HCEC 1CT (cell line): ENCODE data around the gene ZNF160.
"Not testable (repeated sequence)": the region's sequence is repeated elsewhere in the genome, so short reads cannot be mapped to it uniquely, and the experiment has no call there.

ENCODE experiments used
- DNase-seq: peaks from one replicate; pipeline ENCODE4 v3.0.0-alpha.2; 2017

ZNF160 gene

DNA sequence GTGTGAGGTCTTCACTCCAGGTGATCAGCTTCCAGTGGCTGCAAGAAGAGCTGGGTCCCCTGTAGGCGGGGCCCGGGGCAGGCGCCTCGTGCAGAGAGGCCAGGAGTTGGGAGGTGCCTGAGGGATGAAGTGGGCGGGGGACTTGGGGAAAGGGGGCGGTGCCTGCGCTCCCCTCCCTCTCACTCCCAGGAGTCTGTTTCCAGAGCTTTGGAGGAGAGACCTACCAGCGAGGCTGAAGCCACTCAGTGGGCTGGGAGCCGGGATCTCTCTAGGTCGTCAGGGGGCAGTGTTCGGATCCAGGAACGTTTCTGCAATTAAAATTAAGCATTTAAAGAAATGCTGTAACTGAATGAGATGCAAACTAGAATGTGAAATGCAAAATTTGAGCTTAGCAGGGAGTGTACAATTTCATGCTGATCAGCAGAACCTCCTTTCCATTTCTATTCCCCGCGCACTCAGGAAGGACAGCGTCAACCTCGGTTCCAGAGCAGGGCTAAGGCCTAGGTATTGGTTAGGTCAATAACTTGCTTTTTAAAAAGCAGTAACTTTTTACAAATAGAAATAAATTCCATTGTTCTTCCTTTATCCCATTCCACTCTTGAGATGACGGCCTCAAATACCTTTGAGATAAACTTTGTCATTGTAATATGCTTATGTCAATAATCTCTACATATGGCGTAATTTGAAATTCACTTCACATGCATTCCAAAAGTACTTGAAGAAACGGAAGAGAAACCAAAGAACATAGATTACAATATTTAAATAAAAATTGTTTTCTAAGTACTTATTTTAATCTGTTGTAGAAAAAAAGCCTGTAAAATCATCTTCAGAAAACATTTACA, 11.6 kb downstream of the ZNF160 start:
- no peak for DNase-seq

DNA sequence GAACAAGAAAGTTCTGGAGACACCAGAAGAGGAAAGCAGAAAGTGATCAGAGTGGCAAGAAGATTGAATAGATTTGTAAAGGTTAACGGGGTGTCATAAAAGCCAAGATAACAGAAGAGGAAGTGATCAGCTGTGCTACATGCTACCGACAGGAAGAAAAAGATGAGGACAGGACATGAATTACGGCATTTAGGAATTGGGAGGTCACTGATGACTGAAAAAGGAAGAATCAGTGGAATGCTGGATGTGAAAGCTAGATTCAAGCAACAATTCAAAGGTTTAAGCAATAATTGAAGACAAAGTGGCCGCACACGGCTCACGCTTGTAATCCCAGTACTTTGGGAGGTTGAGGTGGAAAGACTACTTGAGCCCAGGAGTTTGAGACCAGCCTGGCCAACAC, 15.1 kb downstream of the ZNF160 start:
- no peak for DNase-seq

GRCh38 chr19:53086949-53087348, 16.3 kb downstream of the ZNF160 start:
- DNase-seq = no peak

DNA sequence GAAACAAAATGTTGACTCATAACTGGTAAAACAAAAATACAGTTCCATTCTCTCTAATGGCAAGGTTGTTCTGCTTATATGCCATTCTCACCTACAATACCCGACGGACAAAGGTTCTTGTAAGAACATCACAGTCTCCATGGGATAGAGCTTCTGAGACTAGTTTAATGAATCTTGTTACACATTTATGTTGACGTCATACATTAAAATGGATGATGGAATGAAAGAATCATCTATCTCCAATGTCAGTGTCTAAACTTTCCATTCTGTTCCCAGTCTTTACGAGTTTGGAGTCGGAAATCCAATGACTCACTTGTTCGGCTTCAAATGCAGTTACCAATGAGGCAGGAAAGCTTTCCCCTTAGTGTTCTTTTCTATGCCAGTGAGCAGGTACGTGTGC, 17.7 kb downstream of the ZNF160 start:
- DNase-seq = no peak

DNA sequence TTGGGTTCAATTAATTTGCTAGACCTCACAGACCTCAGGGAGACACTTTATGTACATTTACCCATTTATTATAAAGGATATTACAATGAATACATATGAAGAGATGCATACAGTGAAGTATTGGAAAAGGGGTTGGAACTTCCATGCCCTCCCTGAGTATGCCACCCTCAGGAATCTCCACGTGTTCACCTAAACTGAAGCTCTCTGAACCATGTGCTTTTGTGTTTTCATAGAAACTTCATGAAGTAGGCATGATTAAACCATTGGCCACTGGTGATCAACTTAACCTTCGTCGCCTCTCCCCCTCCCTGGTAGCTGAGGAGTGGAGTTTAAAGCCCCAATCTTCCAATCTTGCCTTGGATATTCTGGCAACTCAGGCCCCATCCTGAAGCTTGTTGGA, 20.3 kb downstream of the ZNF160 start:
- no peak for DNase-seq

GRCh38 chr19:53079313-53079924, 23.8 kb downstream of the ZNF160 start:
- DNase-seq = no peak

GRCh38 chr19:53078668-53079067, 24.6 kb downstream of the ZNF160 start:
- DNase-seq = no peak

DNA sequence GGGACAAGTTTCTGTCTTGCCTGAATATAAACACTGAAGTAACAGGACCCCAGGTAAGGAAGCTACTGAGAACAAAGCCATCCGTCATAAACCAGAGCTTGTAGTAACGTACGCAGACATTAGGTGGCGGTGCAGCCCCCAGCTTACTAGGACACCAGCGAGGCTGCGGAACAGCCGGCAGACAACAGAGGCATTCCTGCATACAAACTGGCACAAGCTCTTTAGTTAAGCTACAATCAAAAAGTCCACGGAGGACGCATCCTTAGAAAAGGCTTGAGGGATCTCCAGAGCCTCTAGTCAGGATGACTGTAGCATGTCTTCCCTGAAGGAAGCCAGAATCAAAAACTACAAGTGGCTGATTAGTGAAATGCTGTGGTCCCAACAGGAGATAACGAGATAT, 26.2 kb downstream of the ZNF160 start:
- no peak for DNase-seq

DNA sequence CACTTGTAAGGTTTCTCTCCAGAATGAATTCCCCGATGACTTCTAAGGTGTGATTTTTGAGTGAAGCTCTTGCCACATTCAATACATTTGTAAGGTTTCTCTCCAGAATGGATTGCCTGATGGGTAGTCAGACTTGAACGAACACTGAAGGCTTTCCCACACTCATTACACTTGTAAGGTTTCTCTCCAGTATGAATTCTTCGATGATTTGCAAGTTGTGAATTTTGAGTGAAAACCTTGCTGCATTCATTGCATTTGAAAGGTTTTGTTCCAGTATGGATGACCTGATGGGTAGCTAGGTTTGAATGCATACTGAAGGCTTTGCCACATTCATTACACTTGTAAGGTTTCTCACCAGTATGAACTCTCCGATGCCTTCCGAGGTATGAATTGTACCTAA, 34.4 kb downstream of the ZNF160 start:
- no peak for DNase-seq

- DNase-seq = no peak
Observed at GRCh38 chr19:53068199-53068598, 35.0 kb downstream of the ZNF160 start.

DNA sequence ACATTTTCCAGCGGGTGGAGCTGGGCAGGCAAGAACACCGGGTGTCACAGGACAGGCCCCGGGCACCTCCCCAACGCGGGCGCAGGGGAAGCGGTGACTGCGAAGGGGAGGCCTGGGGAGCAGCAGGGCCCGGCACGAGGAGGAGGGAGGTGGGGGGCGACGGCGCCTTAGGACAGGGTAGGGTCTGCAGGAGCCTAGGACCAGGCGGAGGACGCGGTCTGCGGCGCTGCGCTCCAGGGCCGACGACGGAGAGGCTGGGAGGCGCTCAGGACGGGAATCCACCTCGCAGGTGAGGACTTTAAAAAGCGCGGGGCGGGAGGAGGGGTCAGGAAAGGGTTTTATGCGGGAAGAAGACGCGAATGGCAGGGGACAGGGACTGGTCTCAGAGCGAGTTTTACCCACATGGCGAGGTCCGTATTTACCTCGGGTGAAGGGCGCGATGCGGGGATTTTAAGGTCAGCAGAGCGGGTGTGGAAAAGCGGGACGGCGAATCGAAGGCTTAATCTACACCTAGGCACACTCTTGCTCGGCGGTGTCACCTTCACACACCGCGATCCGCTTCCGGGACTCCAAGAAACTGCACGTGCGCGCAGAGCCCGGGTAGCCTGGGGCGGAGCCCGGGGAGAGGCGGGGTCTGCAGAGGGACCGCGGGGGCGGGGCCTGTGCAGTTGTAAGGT, 45.2 kb downstream of the ZNF160 start:
- no peak for DNase-seq

- DNase-seq = no peak
Observed at GRCh38 chr19:53055117-53055516, 48.1 kb downstream of the ZNF160 start.

DNA sequence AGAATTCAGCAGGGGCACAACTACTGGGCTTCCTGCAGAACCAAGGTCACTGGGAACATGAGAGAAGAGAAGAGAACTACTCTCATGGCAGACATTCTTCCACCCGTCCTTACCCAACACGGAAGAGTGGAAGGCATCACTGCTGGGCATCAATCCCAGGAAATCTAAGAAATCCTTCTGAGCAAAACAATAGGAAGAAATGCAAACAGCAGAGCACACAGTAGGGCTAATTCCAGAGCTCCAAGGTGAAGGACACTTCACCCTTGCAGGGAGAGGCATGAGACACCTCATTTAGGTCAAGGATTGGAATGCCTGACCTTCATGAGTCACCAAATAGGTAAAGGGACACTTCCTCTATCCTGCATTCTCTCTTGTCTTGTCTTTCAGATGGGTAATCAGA, 55.8 kb downstream of the ZNF160 start:
- DNase-seq = no peak

DNA sequence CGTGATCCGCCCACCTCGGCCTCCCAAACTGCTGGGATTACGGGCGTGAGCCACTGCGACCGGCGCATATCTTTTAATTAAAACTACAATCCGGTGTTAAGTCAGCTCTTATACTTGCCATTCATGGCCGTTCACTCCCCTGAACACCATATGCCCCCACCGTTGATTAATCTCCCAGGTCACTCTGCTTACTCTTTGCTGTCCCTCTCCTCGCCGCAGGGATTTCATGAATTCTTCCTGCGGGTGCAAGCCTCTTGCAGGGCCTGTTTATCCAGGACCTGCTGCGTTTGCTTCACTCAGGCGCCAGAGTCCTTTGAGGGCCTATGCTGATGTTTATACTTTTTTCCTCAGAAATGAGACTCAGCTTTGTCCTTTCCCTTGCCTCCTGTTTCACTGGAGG, 57.7 kb downstream of the ZNF160 start:
- no peak for DNase-seq

DNA sequence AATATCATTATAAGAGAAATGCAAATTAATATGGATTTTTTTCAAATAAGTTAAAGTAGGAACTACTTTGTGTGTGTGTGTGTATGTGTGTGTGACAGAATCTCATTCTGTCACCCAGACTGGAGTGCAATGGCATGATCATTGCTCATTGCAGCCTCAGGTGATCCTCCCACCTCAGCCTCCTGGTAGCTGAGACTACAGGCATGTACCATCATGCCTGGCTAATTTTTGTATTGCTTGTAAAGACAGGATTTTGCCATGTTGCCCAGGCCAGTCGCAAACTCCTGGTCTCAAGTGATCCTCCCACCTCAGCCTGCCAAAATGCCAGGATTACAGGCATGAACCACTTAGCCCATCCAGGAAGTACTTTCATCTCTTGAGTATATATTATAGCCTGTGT, 61.9 kb downstream of the ZNF160 start:
- DNase-seq = no peak

GRCh38 chr19:53037101-53038097, 65.8 kb downstream of the ZNF160 start:
- no peak for DNase-seq

- no peak for DNase-seq
Observed at GRCh38 chr19:53034948-53035675, 68.1 kb downstream of the ZNF160 start.

- no peak for DNase-seq
Observed at GRCh38 chr19:53034054-53034453, 69.2 kb downstream of the ZNF160 start.

DNA sequence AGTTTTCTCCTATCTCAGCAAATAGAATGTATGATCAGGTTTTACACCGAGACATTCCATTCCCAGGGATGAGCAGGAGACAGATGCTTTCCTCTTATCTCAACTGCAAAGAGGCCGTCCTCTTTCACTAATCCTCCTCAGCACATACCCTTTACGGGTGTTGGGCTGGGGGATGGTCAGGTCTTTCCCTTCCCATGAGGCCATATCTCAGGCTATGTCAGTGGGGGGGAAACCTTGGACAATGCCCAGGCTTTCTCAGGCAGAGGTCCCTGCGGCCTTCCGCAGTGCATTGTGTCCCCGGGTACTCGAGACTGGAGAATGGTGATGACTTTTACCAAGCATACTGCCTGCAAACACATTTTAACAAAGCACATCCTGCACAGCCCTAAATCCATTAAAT, 74.9 kb downstream of the ZNF160 start:
- DNase-seq = not testable (repeated sequence)

DNA sequence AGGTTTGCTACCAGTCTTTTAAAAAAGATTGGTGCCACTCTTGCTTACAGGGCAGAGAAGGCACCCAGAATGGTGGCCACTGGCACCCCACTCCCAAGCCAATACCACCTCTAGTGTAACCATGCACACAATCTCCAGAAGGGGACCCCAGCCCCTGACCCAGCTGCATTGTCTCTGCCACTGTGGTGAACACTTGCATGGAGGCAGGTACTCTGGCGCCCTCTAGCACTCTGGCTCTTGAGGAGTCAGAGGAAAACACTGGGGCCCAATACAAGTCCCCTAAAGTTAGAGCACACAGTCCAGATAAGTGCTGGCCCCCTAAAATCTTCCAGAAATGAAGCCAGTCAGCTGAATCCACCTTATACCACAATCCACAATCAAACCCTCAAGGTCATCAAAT, 83.5 kb downstream of the ZNF160 start:
- DNase-seq = no peak
